ENCODE data around the gene CTH. TPM values are rescaled to one million over a fixed set of nuclear protein-coding genes. Genes with fewer than 3 reads are reported as not detected.
"Not testable (repeated sequence)": the region's sequence is repeated elsewhere in the genome, so short reads cannot be mapped to it uniquely, and the experiment has no call there.

Gene CTH
- total RNA-seq, 1 experiment from 2014 or later: 26.3 TPM

DNA sequence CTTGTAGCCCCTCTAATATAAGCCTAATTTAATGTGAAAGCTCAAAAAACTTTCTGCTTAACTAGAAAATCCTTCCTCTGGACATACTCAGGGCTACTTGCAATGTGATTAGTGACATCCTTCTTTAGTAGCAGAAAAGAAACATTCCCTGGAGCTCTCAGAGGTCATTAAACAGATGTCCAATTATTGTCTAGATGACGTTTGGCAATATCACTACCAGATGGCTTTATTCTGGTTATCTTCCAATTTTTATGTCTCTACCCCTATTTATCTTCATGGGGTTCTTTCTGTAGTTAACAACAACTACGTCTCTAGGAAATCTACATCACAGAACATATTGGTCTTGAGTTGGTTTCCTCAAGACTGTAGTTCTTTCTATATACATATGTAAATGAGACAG, 44.2 kb downstream of the CTH start:
- no peak for DNase-seq (ENCODE audit: low spot score)

DNA sequence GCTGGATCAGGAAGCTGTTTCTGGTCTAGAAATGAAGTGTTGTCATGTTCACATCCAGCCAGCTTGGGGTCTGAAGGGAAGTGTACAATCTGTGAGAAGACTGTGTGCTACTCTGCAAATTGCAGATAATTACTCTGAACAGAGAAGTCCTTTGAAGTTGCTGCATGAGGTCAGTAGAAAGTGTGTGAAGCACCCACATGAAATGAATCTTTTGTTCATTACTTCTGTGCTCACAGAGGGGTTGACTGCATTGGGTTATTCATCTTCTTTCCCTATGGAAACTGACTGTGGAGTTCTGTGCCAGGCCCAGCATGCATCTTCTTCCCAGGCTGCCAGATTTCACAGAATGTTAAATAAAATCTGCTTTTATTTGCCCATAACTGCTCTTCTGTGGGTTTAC, 47.1 kb downstream of the CTH start:
- no peak for DNase-seq (ENCODE audit: low spot score)

DNA sequence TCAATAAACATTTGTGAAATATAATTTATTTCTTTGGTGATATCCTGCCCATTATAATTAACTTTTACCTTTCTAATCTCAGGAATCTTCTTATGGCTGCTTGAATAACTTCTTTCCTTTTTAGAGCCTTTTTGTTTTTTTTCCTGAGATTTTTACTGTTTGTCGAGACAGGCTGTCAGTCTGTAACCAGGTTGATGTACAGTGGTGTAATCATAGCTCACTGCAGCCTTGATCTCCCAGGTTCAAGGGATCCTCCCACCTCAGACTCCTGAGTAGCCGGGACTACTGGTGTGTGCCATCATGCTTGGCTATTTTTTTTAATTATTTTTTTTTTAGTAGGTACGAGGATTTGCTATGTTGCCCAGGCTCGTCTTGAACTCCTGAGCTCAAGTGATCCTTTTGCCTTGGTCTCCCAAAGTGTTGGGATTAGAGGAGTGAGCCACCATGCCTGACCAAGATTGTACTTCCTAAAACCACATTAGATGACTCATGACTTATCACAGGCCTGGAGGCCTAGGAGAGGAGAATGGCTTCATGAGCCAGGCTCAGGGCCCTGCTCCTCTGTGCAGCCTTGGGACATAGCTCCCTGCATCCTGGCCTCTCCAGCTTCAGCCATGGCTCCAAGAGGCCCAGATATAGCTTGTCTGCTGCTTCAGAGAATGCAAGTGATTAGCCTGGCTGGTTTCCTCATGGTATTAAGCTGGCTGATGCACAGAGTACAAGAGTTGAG, 48.6 kb downstream of the CTH start:
- DNase-seq (ENCODE audit: low spot score): peak; percentile 61

DNA sequence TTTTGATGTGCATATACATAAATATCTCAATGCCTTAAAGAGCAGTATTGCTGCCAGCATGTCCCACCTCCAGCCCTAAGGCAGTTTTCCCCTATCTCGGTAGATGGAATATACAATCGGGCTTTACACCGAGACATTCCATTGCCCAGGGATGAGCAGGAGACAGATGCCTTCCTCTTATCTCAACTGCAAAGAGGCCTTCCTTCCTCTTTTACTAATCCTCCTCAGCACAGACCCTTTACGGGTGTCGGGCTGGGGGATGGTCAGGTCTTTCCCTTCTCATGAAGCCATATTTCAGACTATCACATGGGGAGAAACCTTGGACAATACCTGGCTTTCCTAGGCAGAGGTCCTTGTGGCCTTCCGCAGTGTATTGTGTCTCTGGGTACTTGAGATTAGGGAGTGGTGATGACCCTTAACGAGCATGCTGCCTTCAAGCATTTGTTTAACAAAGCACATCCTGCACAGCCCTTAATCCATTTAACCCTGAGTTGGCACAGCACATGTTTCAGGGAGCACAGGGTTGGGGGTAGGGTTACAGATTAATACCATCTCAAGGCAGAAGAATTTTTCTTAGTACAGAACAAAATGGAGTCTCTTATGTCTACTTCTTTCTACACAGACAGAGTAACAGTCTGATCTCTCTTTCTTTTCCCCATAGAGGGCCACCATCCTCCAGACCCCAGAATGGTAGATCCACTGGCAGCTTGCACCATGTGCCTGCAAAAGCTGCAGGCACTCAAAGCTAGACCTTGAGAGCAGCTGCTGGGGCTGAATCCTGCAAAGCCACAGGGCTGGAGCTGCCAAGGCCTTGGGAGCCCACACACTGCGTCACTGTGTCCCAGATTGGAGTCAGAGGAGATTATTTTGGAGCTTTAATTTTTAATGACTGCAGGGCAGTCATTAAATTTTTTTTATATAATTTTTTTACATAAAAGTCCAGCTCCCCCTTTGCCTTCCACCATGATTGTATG, 50.0 kb downstream of the CTH start:
- DNase-seq (ENCODE audit: low spot score): not testable (repeated sequence)

DNA sequence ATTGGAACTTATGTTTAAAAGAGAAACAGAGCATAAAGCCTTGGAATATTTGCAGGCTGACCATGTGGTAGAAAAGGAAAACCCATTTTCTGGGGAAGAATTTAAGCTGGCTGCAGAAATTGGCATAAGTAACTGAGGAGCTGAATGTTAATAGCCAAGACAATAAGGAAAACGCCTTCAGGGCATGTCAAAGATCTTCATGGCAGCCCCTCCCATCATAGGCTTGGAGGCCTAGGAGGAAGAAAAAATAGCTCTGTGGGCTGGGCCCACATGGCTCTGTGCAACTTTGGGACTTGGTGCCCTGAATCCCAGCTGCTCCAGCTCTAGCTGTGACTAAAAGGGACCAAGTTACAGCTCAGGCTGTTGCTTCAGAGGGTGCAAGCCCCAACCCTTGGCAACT, 51.5 kb downstream of the CTH start:
- DNase-seq (ENCODE audit: low spot score): no peak

DNA sequence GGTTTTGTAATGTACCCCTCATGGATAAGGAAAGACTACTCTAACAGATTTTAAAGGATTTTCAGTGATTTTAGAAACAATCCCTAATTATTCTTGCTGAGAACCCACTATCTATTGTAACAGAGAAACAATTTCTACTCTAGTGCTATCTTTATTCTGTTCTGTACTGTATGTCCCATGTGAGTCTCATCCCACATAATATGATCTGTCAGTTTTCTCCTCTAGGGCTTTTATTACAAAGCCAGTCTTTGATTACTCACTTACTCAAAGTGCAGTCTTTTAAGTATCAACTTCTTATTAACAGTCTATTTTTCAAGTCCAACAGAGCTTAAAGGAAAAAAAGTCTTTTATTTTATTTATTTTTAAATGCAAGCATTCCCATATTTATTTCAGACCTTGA, 54.8 kb downstream of the CTH start:
- no peak for DNase-seq (ENCODE audit: low spot score)

DNA sequence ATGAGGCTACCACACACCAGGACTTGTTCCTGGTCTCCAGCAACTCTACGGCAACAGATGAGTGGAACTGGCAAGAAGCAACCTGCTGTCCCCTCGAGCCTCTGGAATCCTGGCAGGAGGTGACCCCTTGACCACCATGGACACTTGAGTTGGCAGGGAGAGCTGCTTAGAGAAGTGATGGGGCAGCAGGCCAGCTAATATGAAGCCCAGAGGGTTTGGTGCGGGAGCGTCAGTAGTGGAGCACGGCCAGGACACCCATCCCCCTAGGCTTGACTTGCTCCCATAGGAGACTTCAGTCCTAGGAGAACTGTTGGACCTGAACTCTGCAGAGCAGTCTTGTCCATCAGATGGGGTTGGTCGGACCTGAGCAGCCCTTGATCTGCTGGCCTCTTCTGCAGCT, 56.5 kb downstream of the CTH start:
- DNase-seq (ENCODE audit: low spot score): no peak

DNA sequence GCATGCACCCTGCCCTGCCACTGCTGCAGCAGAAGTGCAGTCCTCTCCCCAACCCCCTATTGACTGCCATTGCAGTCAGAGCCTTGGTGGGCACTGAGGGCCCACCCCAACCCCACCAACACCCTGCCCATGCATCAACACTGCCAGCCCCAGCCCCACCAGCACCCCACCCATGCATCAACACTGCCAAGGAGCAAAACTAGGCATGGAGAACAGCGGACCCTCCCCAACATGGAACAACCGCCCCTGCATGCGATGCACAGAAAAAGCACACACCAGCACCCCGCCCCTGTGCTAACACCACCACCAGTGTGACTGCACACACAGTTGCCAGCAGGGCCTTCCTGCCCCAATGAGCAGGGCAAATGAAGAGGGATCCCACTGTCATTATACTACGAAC, 57.1 kb downstream of the CTH start:
- no peak for DNase-seq (ENCODE audit: low spot score)

DNA sequence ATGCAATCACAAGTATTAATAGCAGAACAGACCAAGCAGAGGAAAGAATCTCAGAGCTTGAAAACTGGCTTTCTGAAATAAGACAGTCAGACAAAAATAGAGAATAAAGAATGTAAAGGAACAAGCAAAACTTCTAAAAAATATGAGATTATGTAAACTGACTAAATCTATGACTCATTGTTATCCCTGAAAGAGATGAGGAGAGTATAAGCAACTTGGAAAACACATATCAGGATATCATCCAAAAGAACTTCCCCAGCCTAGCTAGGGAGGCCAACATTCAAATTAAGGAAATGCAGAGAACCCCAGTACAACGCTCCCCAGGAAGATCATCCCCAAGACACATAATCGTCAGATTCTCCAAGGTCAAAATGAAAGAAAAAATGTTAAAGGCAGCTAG, 58.1 kb downstream of the CTH start:
- not testable (repeated sequence) for DNase-seq (ENCODE audit: low spot score)

DNA sequence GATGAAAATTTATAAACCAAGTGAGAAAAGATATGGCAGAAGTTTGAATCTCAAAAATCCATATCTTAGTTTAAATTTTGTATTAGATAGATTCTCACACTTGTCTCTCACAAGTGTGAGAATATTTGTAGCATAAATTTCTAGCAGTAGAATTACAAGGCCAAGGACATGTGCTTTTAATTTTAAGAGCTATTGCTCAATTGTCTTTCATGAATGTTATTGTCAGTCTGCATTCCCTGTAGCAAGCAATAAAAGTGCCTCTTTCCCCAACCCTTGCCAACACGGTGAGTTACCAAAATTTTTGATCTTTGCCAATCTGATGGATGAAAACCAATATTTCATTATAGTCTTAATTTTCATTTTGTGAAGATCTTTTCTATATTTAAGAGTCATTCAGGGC, 64.0 kb downstream of the CTH start:
- DNase-seq (ENCODE audit: low spot score): no peak

DNA sequence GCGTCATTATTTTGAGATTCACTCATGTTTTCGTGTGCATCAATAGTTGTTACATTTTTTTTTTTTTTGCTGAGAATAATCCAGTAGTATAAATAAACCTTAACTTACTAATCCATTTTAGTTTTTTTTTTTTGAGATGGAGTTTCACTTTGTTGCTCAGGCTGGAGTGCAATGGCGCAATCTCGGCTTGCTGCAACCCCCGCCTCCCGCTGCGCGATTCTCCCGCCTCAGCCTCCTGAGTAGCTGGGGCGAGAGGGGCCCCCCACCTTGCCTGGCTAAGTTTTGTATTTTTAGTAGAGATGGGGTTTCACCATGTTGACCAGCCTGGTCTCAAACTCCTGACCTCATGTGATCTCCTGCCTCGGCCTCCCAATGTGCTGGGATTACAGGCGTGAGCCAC, 66.0 kb downstream of the CTH start:
- DNase-seq (ENCODE audit: low spot score): no peak

DNA sequence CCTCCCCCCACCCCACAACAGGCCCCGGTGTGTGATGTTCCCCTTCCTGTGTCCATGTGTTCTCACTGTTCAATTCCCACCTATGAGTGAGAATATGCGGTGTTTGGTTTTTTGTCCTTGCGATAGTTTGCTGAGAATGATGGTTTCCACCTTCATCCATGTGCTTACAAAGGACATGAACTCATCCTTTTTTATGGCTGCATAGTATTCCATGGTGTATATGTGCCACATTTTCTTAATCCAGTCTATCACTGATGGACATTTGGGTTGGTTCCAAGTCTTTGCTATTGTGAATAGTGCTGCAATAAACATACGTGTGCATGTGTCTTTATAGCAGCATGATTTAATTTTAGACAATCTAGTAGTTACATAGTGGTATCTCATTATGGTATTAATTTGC, 66.8 kb downstream of the CTH start:
- DNase-seq (ENCODE audit: low spot score): not testable (repeated sequence)

DNA sequence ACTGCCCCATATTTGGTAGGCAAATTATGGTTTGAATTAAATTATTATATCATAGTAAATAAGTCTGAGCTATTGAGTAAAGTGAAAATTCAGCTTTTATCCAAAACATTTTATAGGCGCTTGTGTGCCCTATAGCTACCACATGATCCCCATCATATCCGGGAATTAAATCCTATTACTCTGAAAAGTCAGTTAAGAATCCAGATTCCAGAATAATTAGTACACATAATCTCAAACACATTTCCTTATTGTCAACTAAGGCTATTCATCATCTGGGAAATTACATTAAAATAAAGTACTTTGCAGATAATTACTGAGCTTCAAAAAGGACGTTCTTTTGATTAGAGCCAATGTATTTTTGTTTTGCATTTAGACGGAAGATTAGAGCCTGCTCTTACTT, 72.3 kb downstream of the CTH start:
- DNase-seq (ENCODE audit: low spot score): no peak

DNA sequence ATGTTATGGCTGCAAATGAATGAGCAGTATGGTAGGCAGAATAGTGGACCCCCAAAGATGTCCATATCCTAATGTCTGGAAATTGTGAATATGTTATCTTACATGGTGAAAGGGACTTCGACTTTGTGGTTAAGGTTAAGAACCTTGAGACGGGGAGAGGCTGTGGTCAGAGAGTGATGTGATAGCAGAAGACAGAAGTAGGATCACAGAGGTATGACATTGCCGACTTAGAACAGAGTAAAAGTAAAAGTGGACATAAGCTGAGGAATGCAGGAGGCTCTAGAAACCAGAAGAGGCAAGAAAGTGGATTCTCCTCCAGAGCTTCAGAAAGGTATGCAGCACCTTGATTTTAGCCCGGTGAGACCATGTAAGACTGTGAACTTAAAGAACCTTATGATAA, 74.6 kb downstream of the CTH start:
- no peak for DNase-seq (ENCODE audit: low spot score)

DNA sequence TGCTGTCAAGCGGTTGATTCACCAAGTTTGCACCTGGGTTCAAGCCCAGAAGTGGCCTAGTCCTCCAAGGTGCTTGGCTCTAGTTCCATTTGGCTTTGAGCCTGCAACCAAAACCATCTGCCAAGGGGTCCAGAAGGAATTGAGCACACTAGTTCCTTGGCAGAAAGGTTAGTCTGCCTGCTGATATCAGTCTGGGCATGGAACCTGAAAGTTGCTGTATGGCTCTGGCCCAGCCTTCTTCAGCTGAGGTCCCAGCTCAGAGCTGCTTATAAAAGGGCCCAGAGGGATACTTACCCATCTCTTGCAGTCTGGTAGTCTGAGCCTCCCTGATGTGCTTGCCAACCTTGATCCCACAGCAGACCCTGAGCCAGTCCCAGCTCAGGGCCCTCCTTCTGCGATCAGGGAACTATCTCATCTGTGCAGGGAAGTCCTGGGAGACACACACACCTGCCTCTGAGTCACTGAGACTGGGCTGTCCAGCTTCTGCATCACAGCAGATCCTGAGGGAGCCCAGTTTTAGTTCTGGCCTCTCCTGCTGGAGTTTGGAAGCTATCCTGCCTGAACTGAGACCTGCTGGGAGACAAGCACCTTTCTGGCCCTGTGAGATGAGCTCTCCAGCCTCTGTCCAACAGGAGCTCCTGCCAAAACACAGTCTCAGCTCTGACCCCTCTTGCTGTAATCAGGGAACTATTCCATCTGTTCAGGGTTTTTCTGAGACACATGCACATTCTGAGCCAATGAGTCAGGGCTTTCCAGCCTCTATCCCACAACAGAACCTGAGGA, 75.8 kb downstream of the CTH start:
- peak; percentile 23 for DNase-seq (ENCODE audit: low spot score)

DNA sequence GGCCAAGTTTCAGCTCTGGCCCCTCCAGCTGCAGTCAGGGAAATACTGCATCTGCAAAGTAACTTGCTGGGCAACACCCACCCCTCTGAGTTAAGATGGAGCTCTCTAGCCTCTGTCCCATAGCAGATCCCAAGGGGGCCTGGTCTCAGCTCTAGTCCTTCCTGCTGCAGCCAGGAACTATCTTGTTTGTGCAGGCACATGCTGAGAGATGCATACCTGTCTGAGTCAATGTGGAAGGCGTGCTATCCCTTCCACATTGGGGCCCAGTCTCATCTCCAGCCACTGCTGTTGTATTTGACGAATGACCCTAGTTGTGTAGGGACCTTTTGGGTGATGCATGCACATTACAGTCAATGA, 76.4 kb downstream of the CTH start:
- no peak for DNase-seq (ENCODE audit: low spot score)

DNA sequence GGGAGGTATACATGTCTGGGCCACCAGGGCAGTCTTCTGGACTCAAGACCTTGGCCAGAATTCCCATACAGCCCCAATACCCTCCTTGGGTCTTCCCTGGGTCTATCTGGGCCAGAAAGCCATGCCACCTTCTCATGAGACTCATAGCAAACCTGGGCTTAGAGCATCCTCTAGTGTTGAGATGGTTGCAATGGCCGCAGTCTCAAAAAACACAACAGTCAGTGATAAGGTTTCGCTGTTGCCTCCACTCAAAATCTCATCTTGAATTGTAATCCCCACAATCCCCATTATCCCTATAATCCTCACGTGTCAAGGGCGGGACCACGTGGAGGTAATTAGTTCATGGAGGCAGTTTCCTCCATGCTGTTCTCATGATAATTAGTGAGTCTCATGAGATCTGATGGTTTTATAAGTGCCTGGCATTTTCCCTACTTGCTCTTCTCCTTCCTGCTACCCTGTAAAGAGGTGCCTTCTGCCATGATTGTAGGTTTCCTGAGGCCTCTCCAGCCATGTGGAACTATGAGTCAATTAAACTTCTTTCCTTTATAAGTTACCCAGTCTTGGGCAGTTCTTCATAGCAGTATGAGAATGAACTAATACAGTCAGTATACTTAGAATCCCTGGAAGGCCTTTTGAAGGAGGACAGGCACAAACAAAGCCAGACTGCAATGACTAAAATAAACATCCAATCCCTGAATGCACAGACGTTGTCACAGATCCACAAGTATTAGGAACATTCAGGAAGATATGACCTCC, 77.0 kb downstream of the CTH start:
- DNase-seq (ENCODE audit: low spot score): peak; percentile 36
